WTC11 (cell line): ENCODE results near the gene GFRA1. TPM values are rescaled to one million over a fixed set of nuclear protein-coding genes. Genes with fewer than 3 reads are reported as not detected.

Source experiments
- ATAC-seq: fragments of 200-7000 bp; cut with Tn5 transposase; 2 replicates; pipeline ENCODE4 v1.10.0; 2021; ENCODE audit warnings: mild to moderate bottlenecking, moderate library complexity
- CTCF ChIA-PET: fragments of 300-600 bp; sonication (Branson Sonifier 250); formaldehyde crosslinking; loops from one replicate; lab custom pipeline; 2021; ENCODE audit warnings: antibody characterized with exemption; lab: Charles Lee
- POLR2A ChIA-PET: fragments of 350-600 bp; sonication (Branson Sonifier 250); formaldehyde crosslinking; loops from one replicate; lab custom pipeline; 2021; ENCODE audit warnings: antibody characterized with exemption; lab: Charles Lee
- DNase-seq: peaks from one replicate; pipeline ENCODE4 v3.0.0; 2021; ENCODE audit warnings: low spot score
- H3K27ac Mint-ChIP-seq: 2 replicates; pipeline ENCODE4 v1.8.0; 2021; ENCODE audit warnings: mixed read lengths
- H3K27me3 Mint-ChIP-seq: 2 replicates; pipeline ENCODE4 v1.8.0; 2021; ENCODE audit warnings: low read depth, mild to moderate bottlenecking, moderate library complexity, mixed read lengths
- H3K36me3 Mint-ChIP-seq: 2 replicates; pipeline ENCODE4 v1.8.0; 2021; ENCODE audit warnings: mixed read lengths
- H3K4me1 Mint-ChIP-seq: 2 replicates; pipeline ENCODE4 v1.8.0; 2022; ENCODE audit warnings: mixed read lengths
- H3K4me3 Mint-ChIP-seq: 2 replicates; pipeline ENCODE4 v1.8.0; 2021; ENCODE audit warnings: mild to moderate bottlenecking, moderate library complexity, mixed read lengths
- H3K9me3 Mint-ChIP-seq: 2 replicates; pipeline ENCODE4 v1.8.0; 2021; ENCODE audit warnings: mixed read lengths
- AFF4 ChIP-seq: sonication (generic); formaldehyde crosslinking; IDR thresholded peaks from 2 replicates; pipeline ENCODE4 v1.8.1; 2023; ENCODE audit warnings: mild to moderate bottlenecking, missing genetic modification reagents, borderline replicate concordance
- E2F1 ChIP-seq: sonication (generic); formaldehyde crosslinking; IDR thresholded peaks from 2 replicates; pipeline ENCODE4 v1.8.0; 2022; ENCODE audit warnings: mild to moderate bottlenecking, missing genetic modification reagents
- FOXJ3 ChIP-seq: sonication (generic); formaldehyde crosslinking; IDR thresholded peaks from 2 replicates; pipeline ENCODE4 v1.9.0; 2021; ENCODE audit warnings: missing genetic modification reagents, mild to moderate bottlenecking, borderline replicate concordance
- FOXK1 ChIP-seq: sonication (generic); formaldehyde crosslinking; IDR thresholded peaks from 2 replicates; pipeline ENCODE4 v1.8.0; 2022; ENCODE audit warnings: mild to moderate bottlenecking, moderate library complexity, missing genetic modification reagents
- FOXP1 ChIP-seq: sonication (generic); formaldehyde crosslinking; IDR thresholded peaks from 2 replicates; pipeline ENCODE4 v1.8.0; 2022; ENCODE audit warnings: missing genetic modification reagents, mild to moderate bottlenecking, moderate library complexity, borderline replicate concordance
- GRHL2 ChIP-seq: fragments of 250-450 bp; sonication (Bioruptor Pico); IDR thresholded peaks from 2 replicates; pipeline ENCODE4 v1.8.0; 2022; ENCODE audit warnings: mild to moderate bottlenecking, moderate library complexity; ENCODE audit not compliant: insufficient replicate concordance, severe bottlenecking
- HMGXB4 ChIP-seq: sonication (generic); formaldehyde crosslinking; IDR thresholded peaks from 2 replicates; pipeline ENCODE4 v1.8.1; 2023; ENCODE audit warnings: mild to moderate bottlenecking, moderate library complexity, missing genetic modification reagents
- MLX ChIP-seq: sonication (generic); formaldehyde crosslinking; IDR thresholded peaks from 2 replicates; pipeline ENCODE4 v1.8.1; 2023; ENCODE audit warnings: mild to moderate bottlenecking, missing genetic modification reagents, moderate library complexity
- NFE2L1 ChIP-seq: sonication (generic); formaldehyde crosslinking; IDR thresholded peaks from 2 replicates; pipeline ENCODE4 v1.8.1; 2023; ENCODE audit warnings: missing genetic modification reagents
- NR1H2 ChIP-seq: sonication (generic); formaldehyde crosslinking; IDR thresholded peaks from 2 replicates; pipeline ENCODE4 v1.9.0; 2021; ENCODE audit warnings: mild to moderate bottlenecking, moderate library complexity, missing genetic modification reagents
- PREB ChIP-seq: sonication (generic); formaldehyde crosslinking; IDR thresholded peaks from 2 replicates; pipeline ENCODE4 v1.8.1; 2022; ENCODE audit warnings: mild to moderate bottlenecking, missing genetic modification reagents, moderate library complexity, borderline replicate concordance
- TEAD4 ChIP-seq: sonication (generic); formaldehyde crosslinking; IDR thresholded peaks from 2 replicates; pipeline ENCODE4 v1.8.0; 2022; ENCODE audit warnings: mild to moderate bottlenecking, missing genetic modification reagents
- TP53 ChIP-seq: sonication (generic); formaldehyde crosslinking; IDR thresholded peaks from 2 replicates; pipeline ENCODE4 v1.8.1; 2023; ENCODE audit warnings: mild to moderate bottlenecking, missing genetic modification reagents
- ZMAT4 ChIP-seq: fragments of 250-450 bp; sonication (Bioruptor Pico); IDR thresholded peaks from 2 replicates; pipeline ENCODE4 v1.9.0; 2021; ENCODE audit warnings: mild to moderate bottlenecking
- ZNF138 ChIP-seq: sonication (generic); formaldehyde crosslinking; conservative IDR thresholded peaks from 2 replicates; pipeline ENCODE4 v1.8.1; 2022; ENCODE audit warnings: mild to moderate bottlenecking, moderate library complexity, missing genetic modification reagents
- ZNF512 ChIP-seq: sonication (generic); formaldehyde crosslinking; IDR thresholded peaks from 2 replicates; pipeline ENCODE4 v1.8.1; 2022; ENCODE audit warnings: missing genetic modification reagents, borderline replicate concordance
- ZSCAN18 ChIP-seq: fragments of 250-450 bp; sonication (Bioruptor Pico); IDR thresholded peaks from 2 replicates; pipeline ENCODE4 v2.1.2; 2022; ENCODE audit warnings: mild to moderate bottlenecking, moderate library complexity
- total RNA-seq: library from RNA; stranded (reverse); gene quantifications from 3 replicates; pipeline ENCODE4 v1.2.3, GENCODE V29; 2021

The GFRA1 gene
- total RNA-seq, 1 experiment from 2014 or later = 4.4 TPM

- DNase-seq (no peak), ATAC-seq (no peak)
- H3K9me3 Mint-ChIP-seq = peaks cover 11% of the 10 kb centered on the region
- no peak overlapping the region for H3K4me3 Mint-ChIP-seq
- no peak overlapping the region for H3K27ac Mint-ChIP-seq
- no peaks in the 10 kb centered on the region for H3K27me3 Mint-ChIP-seq
- no peak for TF ChIP-seq TEAD4 (CRISPR knock-in tag)
- no peak for TF ChIP-seq ZMAT4 (CRISPR knock-in tag)
- TF ChIP-seq FOXJ3 = no peak
- no peak for TF ChIP-seq E2F1 (CRISPR knock-in tag)
- TF ChIP-seq FOXK1 (CRISPR knock-in tag) = no peak
- TF ChIP-seq HMGXB4 (CRISPR knock-in tag) = no peak
- TF ChIP-seq NR1H2 = no peak
- no peak for TF ChIP-seq GRHL2 (CRISPR knock-in tag)
- TF ChIP-seq ZNF138 (CRISPR knock-in tag) = no peak
- TF ChIP-seq NFE2L1 (CRISPR knock-in tag) = no peak
- no peak for TF ChIP-seq AFF4 (CRISPR knock-in tag)
- TF ChIP-seq MLX (CRISPR knock-in tag) = no peak
- CTCF ChIA-PET = interaction anchor here (0.9 to 4.5 kb wide), 2 partner anchors 9 to 32 kb away, joined by 3 to 21 read pairs; no protein-coding TSS in a partner anchor
- peaks cover 4% of the 10 kb centered on the region for H3K36me3 Mint-ChIP-seq
- POLR2A ChIA-PET = no interaction called here
- H3K4me1 Mint-ChIP-seq = peaks cover 28% of the 10 kb centered on the region
Measured at GRCh38 chr10:116112232-116113231, 160.5 kb downstream of the GFRA1 start.

GRCh38 chr10:116111483-116112095 is 161.4 kb downstream of the GFRA1 start:
- CTCF ChIA-PET = interaction anchor here (0.9 to 4.5 kb wide), 3 partner anchors 10 to 31 kb away, joined by 3 to 21 read pairs (median 3); no protein-coding TSS in a partner anchor
- TF ChIP-seq ZSCAN18 (0 out of 2 replicates have a peak, but pooled peaks have one; percentile 56), TP53 (CRISPR knock-in tag) (no peak), PREB (CRISPR knock-in tag) (no peak), ZNF512 (CRISPR knock-in tag) (no peak), FOXP1 (CRISPR knock-in tag) (0 out of 2 replicates have a peak, but pooled peaks have one; percentile 24)
- DNase-seq (no peak), ATAC-seq (peak; percentile 71)
- H3K9me3 Mint-ChIP-seq = peaks cover 16% of the 10 kb centered on the region
- POLR2A ChIA-PET = no interaction called here
- H3K27me3 Mint-ChIP-seq = no peaks in the 10 kb centered on the region; the same call in 1 of the 2 replicates
- H3K36me3 Mint-ChIP-seq = peaks cover 4% of the 10 kb centered on the region
- H3K4me3 Mint-ChIP-seq = no peak overlapping the region
- no peak overlapping the region for H3K27ac Mint-ChIP-seq
- H3K4me1 Mint-ChIP-seq = peaks cover 28% of the 10 kb centered on the region
